OCI-LY1 (cell line): Measurements from ENCODE around the gene MMEL1.

Experiments
- CTCF ChIP-seq: fragments of 200-600 bp; sonication (generic), shearing (Covaris generic); IDR thresholded peaks from 2 replicates; pipeline ENCODE4 v1.5.1; 2017; ENCODE audit warnings: mild to moderate bottlenecking, antibody characterized with exemption, low read length, moderate library complexity, mixed read lengths
- EZH2 ChIP-seq: fragments of 200-600 bp; sonication (generic), shearing (Covaris generic); IDR thresholded peaks from 2 replicates; pipeline ENCODE4 v1.8.0; 2017; ENCODE audit warnings: borderline replicate concordance, mixed run types, mild to moderate bottlenecking, antibody characterized with exemption, low read length, moderate library complexity, mixed read lengths

GRCh38 chr1:2632051-2632430, 775 bp downstream of the MMEL1 start:
- TF ChIP-seq CTCF, result no peak
- no peak for TF ChIP-seq EZH2
